AG04450 (cell line): Measurements from ENCODE around the gene SCRN2. TPM values are rescaled to one million over a fixed set of nuclear protein-coding genes. Genes with fewer than 3 reads are reported as not detected.

Source experiments
- CTCF ChIA-PET: fragments of 300-600, 350-600 bp; formaldehyde crosslinking; extraction: SDS; loops from one replicate; lab custom pipeline; 2022; ENCODE audit warnings: antibody characterized with exemption, inconsistent platforms; lab: Charles Lee
- POLR2A ChIA-PET: fragments of 350-600 bp; formaldehyde crosslinking; extraction: SDS; loops from one replicate; lab custom pipeline; 2021; ENCODE audit warnings: antibody characterized with exemption, inconsistent platforms; lab: Yijun Ruan, JAX
- DNase-seq: peaks from one replicate; pipeline ENCODE4 v3.0.0-alpha.2; 2011; ENCODE audit warnings: low read depth, low spot score
- H3K27ac ChIP-seq: one replicate; pipeline ENCODE4 v1.5.1; 2012; ENCODE audit warnings: low read depth, low read length, control low read depth
- H3K27me3 ChIP-seq: one replicate; pipeline ENCODE4 v1.6.0; 2012; ENCODE audit warnings: low read length; ENCODE audit not compliant: control insufficient read depth, insufficient read depth
- H3K4me3 ChIP-seq: 2 replicates; pipeline ENCODE4 v1.5.1; 2011; ENCODE audit warnings: mild to moderate bottlenecking, low read depth, low read length, control low read depth
- H3K9me3 ChIP-seq: 2 replicates; pipeline ENCODE4 v1.5.1; 2012; ENCODE audit warnings: low read length; ENCODE audit not compliant: control insufficient read depth, insufficient read depth
- CTCF ChIP-seq: IDR thresholded peaks from 2 replicates; pipeline ENCODE4 v1.5.1; 2011; ENCODE audit warnings: low read depth, low read length, control low read depth, inconsistent platforms
- polyA plus RNA-seq: library from polyadenylated mRNA; depleted of rRNA; stranded (reverse); fragments of >200 nt; gene quantifications from 2 replicates; pipeline ENCODE4 v1.2.3, GENCODE V29; 2011

SCRN2 gene
- polyA plus RNA-seq, 1 experiment = 13.3 TPM

DNA sequence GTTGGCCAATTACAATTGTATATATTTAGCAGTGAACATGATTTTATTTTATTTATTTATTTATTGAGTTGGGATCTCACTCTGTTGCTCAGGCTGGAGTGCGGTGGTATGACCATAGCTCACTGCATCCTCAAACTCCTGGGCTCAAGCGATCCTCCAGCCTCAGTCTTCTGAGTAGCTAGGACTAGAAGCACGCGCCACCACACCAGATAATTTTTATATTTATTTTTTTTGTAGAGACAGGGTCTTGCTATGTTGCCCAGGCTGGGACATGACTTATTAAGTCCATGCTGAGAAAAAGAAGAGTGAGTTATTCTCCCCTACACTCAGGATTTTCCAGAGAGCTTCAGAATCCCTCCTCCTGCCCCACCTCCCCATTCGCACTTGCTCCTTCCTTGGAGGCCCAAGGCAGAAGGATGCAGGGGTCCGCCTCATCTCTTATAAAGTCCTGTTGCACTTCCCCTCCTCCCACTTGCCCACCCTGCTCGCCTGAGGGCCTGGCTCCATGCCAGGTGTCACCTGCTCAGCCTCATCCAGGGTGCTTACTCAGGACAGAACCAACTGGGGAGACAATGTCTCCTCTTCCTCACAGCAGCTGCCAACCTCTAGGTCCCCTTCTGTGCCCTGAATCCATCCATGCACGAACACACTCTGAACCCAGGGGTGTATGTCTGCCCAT, 38.8 kb upstream of the SCRN2 start:
- TF ChIP-seq CTCF = no peak
- Histone ChIP-seq H3K27me3 (peaks cover 5% of the 10 kb centered on the region), H3K4me3 (no peak overlapping the region), H3K9me3 (no peaks in the 10 kb centered on the region; the same call in 1 of the 2 replicates), H3K27ac (no peak overlapping the region)
- ChIA-PET CTCF (interaction anchor here (1.1 to 2.5 kb wide), 2 partner anchors 10 to 39 kb away, joined by 3 to 17 read pairs; partner anchors contain the start of gene SCRN2), POLR2A (interaction anchor here (0.9 kb wide), 1 partner anchor 16 kb away, joined by 3 read pairs; no protein-coding TSS in a partner anchor)
- DNase-seq = no peak

GRCh38 chr17:47879028-47879585, 38.0 kb upstream of the SCRN2 start:
- Histone ChIP-seq H3K27ac (no peak overlapping the region), H3K27me3 (peaks cover 3% of the 10 kb centered on the region), H3K9me3 (no peaks in the 10 kb centered on the region; the same call in 1 of the 2 replicates), H3K4me3 (no peak overlapping the region)
- no peak for DNase-seq
- TF ChIP-seq CTCF = no peak
- POLR2A ChIA-PET = interaction anchor here (0.9 kb wide), 1 partner anchor 16 kb away, joined by 3 read pairs; no protein-coding TSS in a partner anchor
- CTCF ChIA-PET = interaction anchor here (1.1 to 2.5 kb wide), 2 partner anchors 11 to 38 kb away, joined by 3 to 17 read pairs; partner anchors contain the start of gene SCRN2

- ChIA-PET POLR2A (no interaction called here), CTCF (interaction anchor here (2.5 kb wide), 1 partner anchor 12 kb away, joined by 17 read pairs; no protein-coding TSS in a partner anchor)
- Histone ChIP-seq H3K9me3 (no peaks in the 10 kb centered on the region; the same call in 1 of the 2 replicates), H3K27ac (no peak overlapping the region), H3K4me3 (no peak overlapping the region), H3K27me3 (peaks cover 7% of the 10 kb centered on the region)
- DNase-seq = no peak
- no peak for TF ChIP-seq CTCF
Measured at GRCh38 chr17:47878203-47879027, 37.3 kb upstream of the SCRN2 start.

GRCh38 chr17:47877368-47878034, 36.4 kb upstream of the SCRN2 start:
- ChIA-PET POLR2A (no interaction called here), CTCF (no interaction called here)
- DNase-seq = no peak
- no peak overlapping the region for H3K4me3 ChIP-seq
- peaks cover 15% of the 10 kb centered on the region for H3K27me3 ChIP-seq
- H3K27ac ChIP-seq = no peak overlapping the region
- no peaks in the 10 kb centered on the region; the same call in 1 of the 2 replicates for H3K9me3 ChIP-seq
- TF ChIP-seq CTCF = no peak
